Measurements from ENCODE around the gene CR1L. TPM values are rescaled to one million over a fixed set of nuclear protein-coding genes. Genes with fewer than 3 reads are reported as not detected.
A peak's percentile ranks its signal among the peaks of the same experiment; 100 is the strongest.
"Not testable (repeated sequence)": the region's sequence is repeated elsewhere in the genome, so short reads cannot be mapped to it uniquely, and the experiment has no call there.

Gene CR1L
- total RNA-seq, 2 experiments from 2014 or later: not detected

DNA sequence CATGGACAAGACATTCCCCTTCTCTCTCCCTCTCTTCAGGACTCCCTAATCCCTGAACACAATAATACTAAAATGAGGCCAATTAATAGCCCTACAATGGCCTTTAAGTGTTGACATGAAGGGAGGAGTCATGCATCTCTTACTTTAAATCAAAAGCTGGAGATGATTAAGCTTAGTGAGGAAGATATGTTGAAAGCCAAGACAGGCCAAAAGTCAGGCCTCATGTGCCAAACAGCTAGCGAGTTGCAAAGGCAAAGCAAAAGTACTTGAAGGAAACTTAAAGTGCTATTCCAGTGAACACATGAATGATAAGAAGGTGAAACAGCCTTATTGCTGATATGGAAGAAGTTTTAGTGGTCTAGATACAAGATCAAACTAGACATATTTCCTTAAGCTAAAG is 57.4 kb downstream of the CR1L start:
- intact Hi-C loops (cut with micrococcal nuclease): loop anchor here (10.0 kb wide), 1 partner anchor 262 kb away; no protein-coding TSS in a partner anchor
- Mint-ChIP-seq H3K4me1 (ENCODE audit: low read depth) (no peaks in the 10 kb centered on the region), H3K27ac (no peak overlapping the region), H3K27me3 (peaks cover 4% of the 10 kb centered on the region), H3K36me3 (no peaks in the 10 kb centered on the region), H3K9me3 (no peaks in the 10 kb centered on the region), H3K4me3 (no peak overlapping the region)
- ChIA-PET POLR2A (no interaction called here), CTCF (interaction anchor here (1.2 to 1.3 kb wide), 2 partner anchors 82 to 95 kb away, joined by 3 to 8 read pairs; no protein-coding TSS in a partner anchor)
- DNase-seq: no peak

DNA sequence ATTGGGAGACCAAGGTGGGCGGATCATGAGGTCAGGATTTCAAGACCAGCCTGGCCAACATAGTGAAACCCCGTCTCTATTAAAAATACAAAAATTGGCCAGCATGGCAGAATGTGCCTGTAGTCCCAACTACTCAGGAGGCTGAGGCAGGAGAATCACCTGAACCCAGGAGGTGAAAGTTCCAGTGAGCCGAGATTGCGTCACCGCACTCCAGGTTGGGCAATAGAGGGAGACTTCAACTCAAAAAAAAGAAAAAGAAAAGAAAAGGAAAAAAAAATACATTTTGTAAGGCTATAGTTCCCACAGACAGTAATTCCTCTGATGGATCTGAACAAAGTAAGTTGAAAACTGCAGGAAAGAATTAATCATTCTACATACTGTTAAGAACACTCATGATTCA is 58.8 kb downstream of the CR1L start:
- Mint-ChIP-seq H3K4me3 (no peak overlapping the region), H3K36me3 (no peaks in the 10 kb centered on the region), H3K9me3 (no peaks in the 10 kb centered on the region), H3K4me1 (ENCODE audit: low read depth) (no peaks in the 10 kb centered on the region), H3K27ac (no peak overlapping the region), H3K27me3 (peaks cover 2% of the 10 kb centered on the region)
- CTCF ChIA-PET: interaction anchor here (0.6 to 1.3 kb wide), 2 partner anchors 51 to 94 kb away, joined by 7 to 8 read pairs; no protein-coding TSS in a partner anchor
- POLR2A ChIA-PET: no interaction called here
- no peak for DNase-seq
- intact Hi-C loops (cut with micrococcal nuclease): loop anchor here (10.0 kb wide), 1 partner anchor 261 kb away; no protein-coding TSS in a partner anchor

DNA sequence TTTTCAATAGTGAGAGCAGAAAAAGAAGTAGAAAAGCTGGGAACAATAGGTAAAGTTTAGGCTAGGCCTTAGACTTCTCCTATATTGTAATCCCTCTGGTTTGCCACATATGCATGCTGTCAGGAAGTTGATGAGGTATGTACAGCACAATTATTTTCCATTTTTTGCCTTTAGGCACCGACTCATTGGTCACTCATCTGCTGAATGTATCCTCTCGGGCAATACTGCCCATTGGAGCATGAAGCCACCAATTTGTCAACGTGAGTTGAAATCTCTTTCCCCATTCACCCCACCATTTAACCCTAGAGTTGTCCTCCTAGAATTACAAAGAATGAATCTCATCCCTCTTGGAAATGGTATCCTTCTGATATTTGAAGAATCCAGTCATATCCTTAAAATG is 63.1 kb downstream of the CR1L start:
- H3K4me1 Mint-ChIP-seq (ENCODE audit: low read depth); H3K4me3 Mint-ChIP-seq; POLR2A ChIA-PET; CTCF ChIA-PET; H3K36me3 Mint-ChIP-seq; H3K27me3 Mint-ChIP-seq; DNase-seq; H3K9me3 Mint-ChIP-seq; H3K27ac Mint-ChIP-seq: not testable (repeated sequence)
- intact Hi-C loops (cut with micrococcal nuclease): loop anchor here (10.0 kb wide), 1 partner anchor 257 kb away; no protein-coding TSS in a partner anchor

DNA sequence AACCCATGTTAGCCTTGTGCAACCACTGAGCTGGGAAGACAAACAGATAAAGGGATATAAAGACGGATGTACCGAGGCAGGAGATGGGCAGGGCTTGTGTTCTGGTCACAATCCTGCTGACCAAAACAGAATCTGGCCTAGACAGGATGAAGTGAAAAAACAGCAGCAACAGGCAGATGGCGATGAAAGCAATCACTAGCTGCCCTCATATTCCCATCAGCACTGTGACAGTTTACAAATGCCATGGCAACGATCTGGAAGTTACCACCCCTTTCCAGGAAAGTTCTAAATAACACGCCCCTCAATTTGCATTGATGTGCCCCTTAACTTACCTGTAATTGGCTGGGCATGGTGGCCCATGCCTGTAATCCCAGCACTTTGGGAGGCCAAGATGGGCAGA is 66.4 kb downstream of the CR1L start:
- DNase-seq: no peak
- POLR2A ChIA-PET: no interaction called here
- H3K4me1 Mint-ChIP-seq (ENCODE audit: low read depth): no peaks in the 10 kb centered on the region
- CTCF ChIA-PET: interaction anchor here (1.0 to 1.4 kb wide), 2 partner anchors 86 to 132 kb away, joined by 3 to 6 read pairs; no protein-coding TSS in a partner anchor
- H3K27ac Mint-ChIP-seq: no peak overlapping the region
- intact Hi-C loops (cut with micrococcal nuclease): loop anchor here (1.0 kb wide), 1 partner anchor 86 kb away; no protein-coding TSS in a partner anchor
- H3K4me3 Mint-ChIP-seq: no peak overlapping the region
- H3K9me3 Mint-ChIP-seq: no peaks in the 10 kb centered on the region
- no peaks in the 10 kb centered on the region for H3K27me3 Mint-ChIP-seq
- H3K36me3 Mint-ChIP-seq: no peaks in the 10 kb centered on the region

DNA sequence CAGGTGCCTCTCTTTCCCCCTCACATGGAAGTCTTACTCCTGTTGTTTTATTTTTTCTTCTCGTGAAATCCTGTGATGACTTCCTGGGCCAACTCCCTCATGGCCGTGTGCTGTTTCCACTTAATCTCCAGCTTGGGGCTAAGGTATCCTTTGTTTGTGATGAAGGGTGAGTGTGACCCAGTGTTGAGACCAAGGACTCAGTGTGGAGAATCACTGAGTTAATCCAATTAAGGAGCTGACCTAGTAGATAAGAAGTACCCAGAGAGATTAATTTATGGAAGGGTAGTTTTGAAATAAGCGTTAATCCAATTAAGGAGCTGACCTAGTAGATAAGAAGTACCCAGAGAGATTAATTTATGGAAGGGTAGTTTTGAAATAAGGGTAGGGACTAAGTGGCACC is 67.8 kb downstream of the CR1L start:
- H3K36me3 Mint-ChIP-seq; H3K27ac Mint-ChIP-seq; H3K27me3 Mint-ChIP-seq; intact Hi-C loops (cut with micrococcal nuclease); H3K9me3 Mint-ChIP-seq; H3K4me3 Mint-ChIP-seq; H3K4me1 Mint-ChIP-seq (ENCODE audit: low read depth); DNase-seq; CTCF ChIA-PET; POLR2A ChIA-PET: not testable (repeated sequence)

DNA sequence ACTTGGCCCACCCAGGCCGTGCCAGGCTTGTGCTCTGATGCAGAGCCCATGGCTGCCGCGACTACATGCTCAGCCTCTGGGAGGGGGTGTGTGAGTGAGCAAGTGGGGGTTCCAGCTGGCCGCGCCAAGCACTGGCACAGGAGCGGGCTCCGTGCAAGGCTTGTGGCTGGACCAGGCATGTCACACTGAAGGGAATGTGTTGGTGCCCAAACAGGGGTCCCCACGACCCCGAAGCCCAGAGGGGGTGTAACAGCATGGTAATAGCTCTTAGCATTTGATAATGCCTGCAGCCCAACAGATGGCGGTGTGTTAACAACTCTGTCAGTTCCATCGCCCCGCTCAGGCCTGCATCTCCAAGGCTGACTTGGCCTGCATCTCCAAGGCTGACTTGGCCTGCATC is 68.6 kb downstream of the CR1L start:
- intact Hi-C loops (cut with micrococcal nuclease): no loop called here
- ChIA-PET POLR2A (no interaction called here), CTCF (interaction anchor here (1.3 kb wide), 1 partner anchor 84 kb away, joined by 5 read pairs; no protein-coding TSS in a partner anchor)
- Mint-ChIP-seq H3K27me3 (peaks cover 5% of the 10 kb centered on the region), H3K4me3 (no peak overlapping the region), H3K4me1 (ENCODE audit: low read depth) (no peaks in the 10 kb centered on the region), H3K9me3 (no peaks in the 10 kb centered on the region), H3K27ac (no peak overlapping the region), H3K36me3 (no peaks in the 10 kb centered on the region)
- DNase-seq: peak; percentile 11

DNA sequence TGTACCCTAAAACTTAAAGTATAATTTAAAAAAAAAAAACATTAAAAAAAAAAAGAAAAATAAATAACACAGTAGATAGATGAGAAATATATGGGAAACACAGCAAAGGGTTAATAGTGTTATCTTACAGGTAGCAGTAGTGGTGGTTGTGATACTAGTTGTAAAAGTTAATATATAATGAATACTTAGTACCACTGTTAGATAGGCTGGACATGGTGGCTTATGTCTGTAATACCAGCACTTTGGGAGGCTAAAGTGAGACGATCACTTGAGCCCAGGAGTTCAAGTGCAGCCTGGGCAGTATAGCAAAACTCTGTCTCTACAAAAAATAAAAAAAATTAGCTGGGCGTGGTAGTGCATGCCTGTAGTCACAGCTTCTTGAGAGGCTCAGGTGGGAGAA is 74.3 kb downstream of the CR1L start:
- Mint-ChIP-seq H3K27me3 (peaks cover 5% of the 10 kb centered on the region), H3K36me3 (no peaks in the 10 kb centered on the region), H3K27ac (no peak overlapping the region), H3K4me1 (ENCODE audit: low read depth) (no peaks in the 10 kb centered on the region), H3K9me3 (peaks cover 2% of the 10 kb centered on the region), H3K4me3 (no peak overlapping the region)
- no peak for DNase-seq
- POLR2A ChIA-PET: no interaction called here
- CTCF ChIA-PET: no interaction called here
- intact Hi-C loops (cut with micrococcal nuclease): no loop called here

DNA sequence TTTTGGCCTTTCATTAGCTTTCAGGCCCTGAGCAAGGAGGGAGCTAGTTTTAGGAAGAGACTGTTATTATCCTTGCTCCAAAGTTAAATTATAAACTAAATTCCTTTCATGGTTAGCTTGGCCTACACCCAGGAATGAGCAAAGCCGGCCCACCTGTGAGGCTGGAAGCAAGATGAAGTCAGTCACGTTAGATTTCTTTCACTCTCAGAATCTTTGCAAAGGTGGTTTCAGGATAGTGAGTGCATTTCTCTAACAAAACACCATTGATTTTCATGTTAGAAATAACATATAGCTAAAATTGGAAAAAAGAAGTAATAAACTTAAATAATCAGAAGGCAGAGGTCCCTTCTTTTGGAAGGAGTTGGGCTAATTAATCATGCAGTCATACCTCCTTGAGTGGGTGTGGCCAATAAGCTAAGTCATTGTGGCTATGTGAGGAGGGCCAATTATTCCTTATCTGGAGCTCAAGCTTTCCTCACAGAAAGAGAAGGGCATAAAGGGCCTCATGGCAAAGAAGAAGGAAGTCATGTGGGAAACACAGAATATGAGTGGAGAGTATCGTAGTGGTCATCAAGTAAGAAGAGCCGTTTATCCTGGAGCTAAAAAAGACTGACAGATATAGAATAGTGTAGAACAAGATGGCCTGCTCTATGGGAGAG is 83.4 kb downstream of the CR1L start:
- H3K27ac Mint-ChIP-seq; H3K27me3 Mint-ChIP-seq; H3K9me3 Mint-ChIP-seq; intact Hi-C loops (cut with micrococcal nuclease); H3K4me1 Mint-ChIP-seq (ENCODE audit: low read depth); POLR2A ChIA-PET; DNase-seq; H3K36me3 Mint-ChIP-seq; H3K4me3 Mint-ChIP-seq; CTCF ChIA-PET: not testable (repeated sequence)

DNA sequence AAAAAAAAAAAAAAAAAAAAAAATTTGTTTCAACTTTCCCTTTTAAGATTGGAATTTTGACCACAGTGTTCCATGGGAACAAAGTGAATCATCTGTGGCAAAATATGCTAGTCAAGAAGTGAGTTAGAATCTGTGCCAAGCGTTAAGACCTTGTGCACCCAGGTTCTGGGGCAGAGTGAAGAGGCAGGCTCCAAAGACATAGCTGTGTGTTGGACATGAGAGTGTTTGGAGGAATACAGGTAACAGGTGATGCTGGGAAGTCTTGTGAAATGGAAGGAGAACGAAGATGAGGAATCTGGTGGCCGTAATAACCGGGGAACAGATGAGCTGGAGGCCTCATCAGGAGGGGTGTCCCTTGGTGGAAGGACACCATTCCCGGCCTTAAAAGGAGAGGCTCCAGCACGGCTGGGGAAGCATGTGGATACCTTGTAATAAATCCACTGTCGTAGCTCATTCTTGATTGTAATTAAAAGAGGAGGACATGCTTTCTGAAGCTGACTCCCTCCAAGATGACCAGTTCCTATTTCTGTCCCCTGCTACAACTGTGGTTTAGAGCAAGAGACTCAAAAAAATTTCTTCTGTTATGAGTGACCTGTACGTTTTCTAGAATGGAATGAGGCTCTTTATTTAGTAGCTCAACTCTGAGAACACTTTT is 92.7 kb downstream of the CR1L start:
- H3K9me3 Mint-ChIP-seq; H3K4me1 Mint-ChIP-seq (ENCODE audit: low read depth); H3K4me3 Mint-ChIP-seq; H3K27me3 Mint-ChIP-seq; intact Hi-C loops (cut with micrococcal nuclease); H3K27ac Mint-ChIP-seq; POLR2A ChIA-PET; H3K36me3 Mint-ChIP-seq; DNase-seq: not testable (repeated sequence)
- CTCF ChIA-PET: interaction anchor here (1.7 kb wide), 1 partner anchor 226 kb away, joined by 5 read pairs; no protein-coding TSS in a partner anchor

DNA sequence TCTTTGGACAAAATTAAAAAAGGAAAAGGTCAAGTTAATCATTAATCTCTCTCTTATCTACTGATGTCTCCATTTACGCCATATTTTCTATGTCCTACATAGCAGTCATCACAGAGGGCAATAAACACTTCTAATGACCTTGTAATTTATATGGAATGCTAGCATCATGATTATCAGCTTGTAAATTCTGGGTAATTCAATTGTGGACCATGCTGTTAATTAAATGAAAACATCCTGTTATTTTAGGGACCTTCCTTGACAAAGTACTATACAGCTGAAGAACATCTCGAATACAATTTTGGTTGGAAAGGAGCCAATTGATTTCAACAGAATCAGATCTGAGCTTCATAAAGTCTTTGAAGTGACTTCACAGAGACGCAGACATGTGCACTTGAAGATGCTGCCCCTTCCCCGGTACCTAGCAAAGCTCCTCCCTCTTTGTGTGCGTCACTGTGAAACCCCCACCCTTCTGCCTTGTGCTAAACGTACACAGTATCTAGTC is 93.3 kb downstream of the CR1L start:
- H3K4me3 Mint-ChIP-seq; H3K36me3 Mint-ChIP-seq; H3K4me1 Mint-ChIP-seq (ENCODE audit: low read depth); H3K27ac Mint-ChIP-seq; POLR2A ChIA-PET; intact Hi-C loops (cut with micrococcal nuclease); H3K27me3 Mint-ChIP-seq; DNase-seq; H3K9me3 Mint-ChIP-seq: not testable (repeated sequence)
- CTCF ChIA-PET: interaction anchor here (1.7 kb wide), 1 partner anchor 225 kb away, joined by 5 read pairs; no protein-coding TSS in a partner anchor

DNA sequence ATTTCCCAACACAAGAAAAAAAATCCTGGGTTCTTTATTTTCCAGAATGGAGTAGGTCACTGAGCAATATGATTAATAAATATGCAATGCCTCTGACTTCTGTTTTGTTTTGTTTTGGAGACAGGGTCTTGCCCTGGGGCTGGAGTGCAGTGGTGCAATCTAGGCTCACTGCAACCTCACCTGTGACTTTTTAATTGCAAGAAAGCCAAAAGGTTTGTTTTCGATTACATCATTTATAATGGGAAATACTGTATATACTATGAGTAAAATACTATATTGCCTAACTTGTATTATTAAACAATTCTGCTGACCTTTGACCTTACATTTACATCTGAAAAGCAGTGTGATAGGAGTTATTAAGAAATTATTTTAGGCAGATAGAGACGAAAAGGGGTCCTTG is 95.3 kb downstream of the CR1L start:
- Mint-ChIP-seq H3K27me3 (peaks cover 2% of the 10 kb centered on the region), H3K9me3 (no peaks in the 10 kb centered on the region), H3K4me3 (no peak overlapping the region), H3K27ac (no peak overlapping the region), H3K4me1 (ENCODE audit: low read depth) (peaks cover 6% of the 10 kb centered on the region), H3K36me3 (no peaks in the 10 kb centered on the region)
- no peak for DNase-seq
- POLR2A ChIA-PET: no interaction called here
- intact Hi-C loops (cut with micrococcal nuclease): no loop called here
- CTCF ChIA-PET: interaction anchor here (0.6 to 1.3 kb wide), 2 partner anchors 55 to 57 kb away, joined by 3 to 5 read pairs; no protein-coding TSS in a partner anchor

DNA sequence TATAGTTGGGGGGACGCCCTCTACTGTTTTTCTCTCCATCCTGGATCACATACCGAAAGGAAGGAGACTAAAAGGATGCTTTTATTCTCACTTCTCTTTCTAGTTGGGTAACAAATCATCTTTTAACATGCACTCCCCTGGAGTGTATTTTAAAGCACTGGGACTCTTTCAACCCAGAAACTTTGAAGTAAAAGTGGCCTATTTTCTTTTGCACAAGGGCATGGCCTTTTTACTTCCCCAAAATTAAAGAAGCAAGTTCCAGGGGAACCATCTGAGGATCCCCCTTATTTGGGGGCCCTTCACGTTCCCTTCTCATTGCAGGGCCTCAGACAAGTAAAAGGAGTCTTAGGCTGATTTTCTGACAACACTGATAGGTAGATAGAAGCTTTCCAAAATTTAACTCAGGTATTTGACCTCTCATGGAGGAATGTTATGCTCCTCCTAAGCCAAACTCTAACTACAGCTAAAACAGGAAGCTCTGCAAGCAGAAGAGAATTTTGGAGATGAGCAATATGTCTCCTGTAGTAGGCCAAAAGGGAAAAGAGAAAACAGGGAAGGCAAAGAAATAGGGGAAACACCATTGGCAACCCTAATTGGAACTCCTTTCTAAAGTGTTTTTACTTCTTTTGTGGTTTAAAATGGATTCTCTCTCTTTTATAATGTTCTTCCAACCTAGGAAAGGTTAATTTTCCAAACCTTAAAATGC is 98.1 kb downstream of the CR1L start:
- H3K4me1 Mint-ChIP-seq (ENCODE audit: low read depth): peaks cover 4% of the 10 kb centered on the region
- ChIA-PET CTCF (no interaction called here), POLR2A (no interaction called here)
- no peaks in the 10 kb centered on the region for H3K36me3 Mint-ChIP-seq
- no peak overlapping the region for H3K4me3 Mint-ChIP-seq
- no peaks in the 10 kb centered on the region for H3K27me3 Mint-ChIP-seq
- no peak overlapping the region for H3K27ac Mint-ChIP-seq
- no peaks in the 10 kb centered on the region for H3K9me3 Mint-ChIP-seq
- intact Hi-C loops (cut with micrococcal nuclease): no loop called here
- DNase-seq: no peak

Data from activated CD4-positive, alpha-beta memory T cell treated with anti-CD3 and anti-CD28 coated beads for 36 hours (primary cell).